HepG2 (cell line): ENCODE data around the gene ZNF697. TPM values are rescaled to one million over a fixed set of nuclear protein-coding genes. Genes with fewer than 3 reads are reported as not detected.

Experiments used
- FOXM1 ChIP-seq: sonication (generic); formaldehyde crosslinking; IDR thresholded peaks from 2 replicates; pipeline ENCODE4 v1.5.0; 2020; ENCODE audit warnings: missing genetic modification reagents
- GRHL1 ChIP-seq: sonication (generic); formaldehyde crosslinking; conservative IDR thresholded peaks from 2 replicates; pipeline ENCODE4 v1.8.0; 2022; ENCODE audit warnings: missing genetic modification reagents
- NFKB2 ChIP-seq: sonication (generic); formaldehyde crosslinking; IDR thresholded peaks from 2 replicates; pipeline ENCODE4 v1.4.0; 2020; ENCODE audit warnings: missing genetic modification reagents, borderline replicate concordance
- PHF21A ChIP-seq: sonication (generic); formaldehyde crosslinking; IDR thresholded peaks from 2 replicates; pipeline ENCODE4 v1.5.0; 2020; ENCODE audit warnings: mild to moderate bottlenecking, missing genetic modification reagents
- SETDB1 ChIP-seq: sonication (generic); formaldehyde crosslinking; IDR thresholded peaks from 2 replicates; pipeline ENCODE4 v1.5.1; 2020; ENCODE audit warnings: missing genetic modification reagents, mild to moderate bottlenecking, borderline replicate concordance
- TFDP1 ChIP-seq: IDR thresholded peaks from 2 replicates; pipeline ENCODE4 v1.6.1; 2016; ENCODE audit warnings: missing compliant biosample characterization, missing genetic modification reagents, borderline replicate concordance
- ZNF142 ChIP-seq: sonication (generic); formaldehyde crosslinking; IDR thresholded peaks from 2 replicates; pipeline ENCODE4 v1.4.0; 2020; ENCODE audit warnings: missing genetic modification reagents
- ZNF143 ChIP-seq: sonication (generic); formaldehyde crosslinking; IDR thresholded peaks from 2 replicates; pipeline ENCODE4 v1.4.0; 2020; ENCODE audit warnings: missing genetic modification reagents
- ZNF230 ChIP-seq: sonication (generic); formaldehyde crosslinking; IDR thresholded peaks from 2 replicates; pipeline ENCODE4 v1.4.0; 2020; ENCODE audit warnings: mild to moderate bottlenecking, missing genetic modification reagents
- ZNF335 ChIP-seq: sonication (generic); formaldehyde crosslinking; IDR thresholded peaks from 2 replicates; pipeline ENCODE4 v1.4.0; 2020; ENCODE audit warnings: missing genetic modification reagents
- ZNF382 ChIP-seq: sonication (generic); formaldehyde crosslinking; IDR thresholded peaks from 2 replicates; pipeline ENCODE4 v1.5.0; 2020; ENCODE audit warnings: missing genetic modification reagents, mild to moderate bottlenecking, borderline replicate concordance
- ZNF609 ChIP-seq: sonication (generic); formaldehyde crosslinking; IDR thresholded peaks from 2 replicates; pipeline ENCODE4 v1.4.0; 2020; ENCODE audit warnings: mild to moderate bottlenecking, missing genetic modification reagents, borderline replicate concordance
- ZNF709 ChIP-seq: sonication (generic); formaldehyde crosslinking; IDR thresholded peaks from 2 replicates; pipeline ENCODE4 v1.5.0; 2020; ENCODE audit warnings: mild to moderate bottlenecking, missing genetic modification reagents
- ZNF720 ChIP-seq: sonication (generic); formaldehyde crosslinking; IDR thresholded peaks from 2 replicates; pipeline ENCODE4 v1.4.0; 2020; ENCODE audit warnings: missing genetic modification reagents
- ZNF782 ChIP-seq: sonication (generic); formaldehyde crosslinking; IDR thresholded peaks from 2 replicates; pipeline ENCODE4 v1.4.0; 2020; ENCODE audit warnings: missing genetic modification reagents, mild to moderate bottlenecking, borderline replicate concordance
- polyA plus RNA-seq, 8 experiments: library from polyadenylated mRNA; depleted of rRNA in 3 of 8; stranded (reverse) in 7 of 8; unstranded in 1 of 8; fragments of >200 nt; fragmentation: Illumina TruSeq in 4 of 8; extraction: Trizol in 4 of 8; gene quantifications; 2 replicates each; pipeline versions ENCODE4 v1.2.1 to v1.2.3, GENCODE V29; 2011 to 2016; ENCODE audit warnings: low read depth in 4 of 8, missing spikeins in 1 of 8, mixed read lengths in 1 of 8; ENCODE audit not compliant: insufficient read depth in 1 of 8
- total RNA-seq, 5 experiments: library from RNA; depleted of rRNA; stranded (reverse); fragments of >200 nt; fragmentation: Illumina TruSeq; extraction: Trizol; gene quantifications; 2 replicates each; pipeline ENCODE4 v1.2.3, GENCODE V29; 2016; ENCODE audit warnings: low read depth in 1 of 5

The ZNF697 gene
- total and polyA plus RNA-seq, 2 of the 13 experiments (the other 11 are each of a cell fraction or from before 2014, with no cell fraction given): 2.3 to 7.1 TPM

GRCh38 chr1:119631433-119632102 is 16.5 kb downstream of the ZNF697 start (continued):
- TF ChIP-seq ZNF382 (CRISPR knock-in tag) (no peak), ZNF720 (CRISPR knock-in tag) (no peak), PHF21A (CRISPR knock-in tag) (peak; percentile 85), ZNF782 (no peak), ZNF609 (no peak), FOXM1 (no peak), TFDP1 (CRISPR knock-in tag) (peak; percentile 62; the same call in 1 of the 2 replicates), SETDB1 (CRISPR knock-in tag) (no peak), ZNF143 (CRISPR knock-in tag) (no peak), GRHL1 (no peak), ZNF335 (CRISPR knock-in tag) (no peak), NFKB2 (CRISPR knock-in tag) (peak; percentile 90), ZNF142 (CRISPR knock-in tag) (peak; percentile 67; the same call in 1 of the 2 replicates), ZNF230 (CRISPR knock-in tag) (peak; percentile 57), ZNF709 (peak; percentile 84)
